ENCODE data around the gene DCLRE1C. TPM values are rescaled to one million over a fixed set of nuclear protein-coding genes. Genes with fewer than 3 reads are reported as not detected.
A peak's percentile ranks its signal among the peaks of the same experiment; 100 is the strongest.
"Not testable (repeated sequence)": the region's sequence is repeated elsewhere in the genome, so short reads cannot be mapped to it uniquely, and the experiment has no call there.

DCLRE1C gene
- total RNA-seq, 4 donors from 2014 or later: 10.5 to 22.6 (median 16.6) TPM

DNA sequence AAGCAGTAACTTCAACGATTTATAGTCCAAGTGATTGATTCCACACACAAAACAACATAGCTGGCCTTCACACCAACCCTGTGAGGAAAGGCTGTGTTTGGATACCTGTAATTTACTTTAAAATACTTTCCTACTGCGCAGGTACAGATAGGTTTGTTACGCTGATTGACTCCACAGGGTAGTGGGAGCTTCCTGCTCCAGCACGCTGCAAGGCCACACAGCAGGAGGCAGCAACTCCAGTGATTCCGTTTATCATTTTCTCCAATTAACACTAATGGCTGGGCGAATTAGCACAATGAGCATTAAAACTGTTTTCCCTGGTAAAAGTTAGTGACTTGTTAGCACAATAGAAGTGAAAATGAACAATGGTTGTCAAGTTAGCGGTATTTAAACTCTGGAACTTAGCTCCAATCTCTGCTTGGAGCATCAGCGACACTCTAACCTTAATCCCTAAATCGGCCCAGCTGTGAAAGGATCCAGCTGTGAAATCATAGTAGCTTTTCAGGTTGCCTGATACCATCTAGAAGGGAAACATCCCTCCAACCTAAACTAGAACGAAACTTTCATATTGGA lies 959 bp downstream of the DCLRE1C start:
- Histone ChIP-seq H3K9me3 (no peaks in the 10 kb centered on the region), H3K4me1 (peaks cover 8 to 9% of the 10 kb centered on the region in 2 donors), H3K27ac (peak overlapping the region; percentile 73 to 92), H3K36me3 (no peaks in the 10 kb centered on the region), H3K4me3 (peak overlapping the region; percentile 80 to 95), H3K27me3 (no peaks in the 10 kb centered on the region)
- TF ChIP-seq, protein P1, sequence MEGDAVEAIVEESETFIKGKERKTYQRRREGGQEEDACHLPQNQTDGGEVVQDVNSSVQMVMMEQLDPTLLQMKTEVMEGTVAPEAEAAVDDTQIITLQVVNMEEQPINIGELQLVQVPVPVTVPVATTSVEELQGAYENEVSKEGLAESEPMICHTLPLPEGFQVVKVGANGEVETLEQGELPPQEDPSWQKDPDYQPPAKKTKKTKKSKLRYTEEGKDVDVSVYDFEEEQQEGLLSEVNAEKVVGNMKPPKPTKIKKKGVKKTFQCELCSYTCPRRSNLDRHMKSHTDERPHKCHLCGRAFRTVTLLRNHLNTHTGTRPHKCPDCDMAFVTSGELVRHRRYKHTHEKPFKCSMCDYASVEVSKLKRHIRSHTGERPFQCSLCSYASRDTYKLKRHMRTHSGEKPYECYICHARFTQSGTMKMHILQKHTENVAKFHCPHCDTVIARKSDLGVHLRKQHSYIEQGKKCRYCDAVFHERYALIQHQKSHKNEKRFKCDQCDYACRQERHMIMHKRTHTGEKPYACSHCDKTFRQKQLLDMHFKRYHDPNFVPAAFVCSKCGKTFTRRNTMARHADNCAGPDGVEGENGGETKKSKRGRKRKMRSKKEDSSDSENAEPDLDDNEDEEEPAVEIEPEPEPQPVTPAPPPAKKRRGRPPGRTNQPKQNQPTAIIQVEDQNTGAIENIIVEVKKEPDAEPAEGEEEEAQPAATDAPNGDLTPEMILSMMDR (IDR thresholded peaks at IDR 0.05): no peak
- TF ChIP-seq POLR2A (IDR thresholded peaks at IDR 0.05): no peak
- intact Hi-C loops (cut with DNase I; ENCODE audit: low total_unique reads): loop anchor here (10.0 kb wide), 1 partner anchor 152 kb away; no protein-coding TSS in a partner anchor
- no peak for DNase-seq

DNA sequence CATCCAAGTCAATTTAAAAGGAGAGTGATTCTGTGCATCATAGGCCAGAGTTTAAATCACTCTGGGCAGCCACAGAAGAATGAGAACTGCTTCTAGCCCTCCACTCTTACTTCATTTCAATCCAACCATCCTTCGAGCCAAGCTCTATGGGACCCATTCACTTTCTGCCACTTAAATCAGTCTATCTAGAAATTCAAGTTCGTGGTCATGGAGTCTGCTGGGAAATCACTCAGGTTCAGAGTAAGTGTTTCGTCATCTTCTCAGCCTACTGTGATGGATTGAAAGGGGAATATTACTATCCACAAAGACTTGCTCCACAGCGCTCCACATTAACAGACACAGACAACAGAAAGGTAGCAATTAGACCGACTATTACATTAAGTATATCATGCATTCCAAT lies 4.6 kb downstream of the DCLRE1C start:
- intact Hi-C loops (cut with DNase I; ENCODE audit: low total_unique reads): no loop called here
- no peak overlapping the region for H3K4me3 ChIP-seq
- H3K27me3 ChIP-seq: no peaks in the 10 kb centered on the region
- TF ChIP-seq POLR2A (IDR thresholded peaks at IDR 0.05): no peak
- TF ChIP-seq, protein P1 (IDR thresholded peaks at IDR 0.05): no peak
- H3K27ac ChIP-seq: no peak overlapping the region
- no peaks in the 10 kb centered on the region for H3K36me3 ChIP-seq
- peaks cover 8 to 9% of the 10 kb centered on the region in 2 donors for H3K4me1 ChIP-seq
- DNase-seq: no peak
- no peaks in the 10 kb centered on the region for H3K9me3 ChIP-seq

DNA sequence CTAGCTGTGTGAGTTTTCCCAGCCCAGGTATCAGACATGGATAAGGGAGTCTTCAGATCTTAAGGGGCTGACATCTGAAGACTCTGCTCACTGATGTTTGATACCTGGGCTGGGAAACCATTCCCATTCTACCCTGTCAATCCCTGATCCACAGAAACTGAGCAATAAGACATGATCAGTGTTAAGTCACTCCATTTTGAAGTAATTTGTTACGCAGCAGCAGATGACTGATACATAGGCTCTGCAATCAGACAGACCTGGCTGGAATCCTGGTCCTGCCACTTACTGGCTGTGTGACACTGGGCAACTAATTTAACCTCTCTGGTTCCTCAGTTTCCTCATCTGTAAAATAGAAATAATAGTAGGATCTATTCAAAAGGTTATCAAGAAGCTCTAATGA lies 6.6 kb downstream of the DCLRE1C start:
- H3K36me3 ChIP-seq: no peaks in the 10 kb centered on the region
- DNase-seq: no peak
- intact Hi-C loops (cut with DNase I; ENCODE audit: low total_unique reads): no loop called here
- no peak overlapping the region for H3K27ac ChIP-seq
- TF ChIP-seq POLR2A (IDR thresholded peaks at IDR 0.05): no peak
- TF ChIP-seq, protein P1 (IDR thresholded peaks at IDR 0.05): no peak
- H3K4me1 ChIP-seq: no peaks in the 10 kb centered on the region
- H3K9me3 ChIP-seq: no peaks in the 10 kb centered on the region
- no peak overlapping the region for H3K4me3 ChIP-seq
- no peaks in the 10 kb centered on the region for H3K27me3 ChIP-seq

DNA sequence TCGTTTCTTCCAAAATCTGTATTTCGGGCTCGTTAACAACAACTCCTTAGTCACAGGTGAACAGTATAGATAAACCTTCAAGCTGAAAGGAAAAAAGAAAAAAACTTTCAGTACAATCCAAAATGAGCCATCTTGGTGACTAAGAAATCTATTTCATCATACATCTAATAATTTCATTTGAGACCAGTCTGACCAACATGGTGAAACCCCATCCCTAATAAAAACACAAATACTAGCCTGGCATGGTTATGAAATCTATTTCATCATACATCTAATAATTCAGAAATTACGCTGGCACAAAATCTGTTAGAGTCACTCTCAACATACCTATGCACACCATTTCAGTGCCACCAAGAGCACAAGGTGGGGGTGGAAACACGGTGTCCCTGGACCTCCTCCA lies 8.8 kb downstream of the DCLRE1C start:
- no peaks in the 10 kb centered on the region for H3K9me3 ChIP-seq
- DNase-seq: no peak
- H3K4me3 ChIP-seq: no peak overlapping the region
- H3K27me3 ChIP-seq: no peaks in the 10 kb centered on the region
- TF ChIP-seq, protein P1 (IDR thresholded peaks at IDR 0.05): no peak
- no peaks in the 10 kb centered on the region for H3K4me1 ChIP-seq
- H3K27ac ChIP-seq: no peak overlapping the region
- intact Hi-C loops (cut with DNase I; ENCODE audit: low total_unique reads): no loop called here
- H3K36me3 ChIP-seq: no peaks in the 10 kb centered on the region

DNA sequence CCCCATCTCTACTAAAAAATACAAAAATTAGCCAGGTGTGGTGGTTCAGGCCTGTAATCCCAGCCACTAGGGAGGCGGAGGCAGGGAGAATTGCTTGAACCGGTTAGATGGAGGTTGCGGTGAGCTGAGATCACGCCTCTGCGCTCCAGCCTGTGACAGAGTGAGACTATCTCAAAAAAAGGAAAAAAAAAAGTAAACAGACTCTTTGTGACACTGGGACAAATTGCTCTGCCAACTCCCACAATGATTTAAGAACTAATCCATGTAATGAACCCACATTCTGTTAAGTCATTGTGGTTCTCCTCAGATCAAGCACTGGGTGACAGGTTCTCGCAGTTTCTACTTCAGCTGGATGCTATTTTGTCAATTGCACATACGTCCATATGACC lies 11.0 kb downstream of the DCLRE1C start:
- DNase-seq; H3K36me3 ChIP-seq; H3K4me1 ChIP-seq; H3K9me3 ChIP-seq; H3K27me3 ChIP-seq; H3K4me3 ChIP-seq; intact Hi-C loops (cut with DNase I; ENCODE audit: low total_unique reads); H3K27ac ChIP-seq: not testable (repeated sequence)

DNA sequence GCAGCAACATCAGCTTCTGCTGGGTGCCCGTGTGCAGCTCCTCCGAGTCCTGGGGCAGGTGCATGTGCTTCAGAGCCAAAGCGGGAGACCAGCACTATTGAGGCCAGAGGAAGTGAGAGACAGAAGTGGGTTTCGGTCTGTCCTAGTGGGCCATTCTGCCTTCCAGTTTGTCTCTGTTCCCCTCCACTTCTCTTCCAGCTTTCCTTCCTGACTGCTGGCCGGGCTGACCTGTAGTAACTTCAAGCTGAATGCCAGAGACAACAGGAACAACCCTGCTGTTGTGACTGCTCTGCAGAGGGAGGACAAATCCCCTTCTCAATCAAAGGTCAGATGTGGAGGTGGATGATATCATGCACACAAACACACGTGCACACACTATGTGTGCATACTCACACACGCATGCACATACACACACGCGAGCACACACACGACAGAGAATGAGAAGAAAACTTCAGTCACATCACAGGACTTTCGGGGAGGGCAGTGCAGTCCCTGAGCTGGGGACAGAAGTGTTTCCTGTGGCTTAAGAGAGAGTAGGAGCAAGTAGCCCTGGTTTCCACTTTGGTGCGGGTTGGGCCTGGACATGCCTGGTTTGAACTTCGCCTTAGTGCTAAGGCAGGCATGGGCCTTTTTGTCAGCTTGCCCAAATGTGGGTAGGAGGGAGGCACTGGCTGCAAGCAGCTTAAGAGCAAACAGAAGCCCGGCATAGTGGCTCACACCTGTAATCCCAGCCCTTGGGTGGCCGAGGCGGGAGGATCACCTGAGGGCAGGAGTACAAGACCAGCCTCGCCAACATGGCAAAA lies 11.5 kb downstream of the DCLRE1C start:
- H3K27ac ChIP-seq; H3K4me1 ChIP-seq; H3K9me3 ChIP-seq; H3K36me3 ChIP-seq; H3K27me3 ChIP-seq; DNase-seq; intact Hi-C loops (cut with DNase I; ENCODE audit: low total_unique reads); H3K4me3 ChIP-seq: not testable (repeated sequence)

DNA sequence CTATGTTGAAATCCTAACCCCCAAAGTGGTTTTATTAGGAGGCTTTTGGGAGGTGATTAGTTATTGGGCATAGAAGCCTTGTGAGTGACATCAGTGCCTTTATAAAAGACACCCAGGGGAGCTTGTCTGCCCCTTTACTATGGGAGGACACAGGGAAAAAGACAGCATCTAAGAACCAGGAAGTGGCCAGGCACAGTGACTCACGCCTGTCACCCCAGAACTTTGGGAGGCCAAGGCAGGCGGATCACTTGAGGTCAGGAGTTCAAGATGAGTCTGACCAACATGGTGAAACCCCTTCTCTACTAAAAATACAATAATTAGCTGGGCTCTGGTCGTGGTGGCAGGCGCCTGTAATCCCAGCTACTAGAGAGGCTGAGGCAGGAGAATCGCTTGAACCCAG lies 14.9 kb downstream of the DCLRE1C start:
- intact Hi-C loops (cut with DNase I; ENCODE audit: low total_unique reads); H3K4me3 ChIP-seq; H3K9me3 ChIP-seq; H3K36me3 ChIP-seq; H3K27ac ChIP-seq; DNase-seq; H3K4me1 ChIP-seq; H3K27me3 ChIP-seq: not testable (repeated sequence)
